ELR (cell line): ENCODE data around the gene ZNF888.
"Not testable (repeated sequence)": the region's sequence is repeated elsewhere in the genome, so short reads cannot be mapped to it uniquely, and the experiment has no call there.

Experiments used
- DNase-seq: peaks from one replicate; pipeline ENCODE4 v3.0.0-alpha.2; 2015; ENCODE audit warnings: low read depth

ZNF888 gene

DNA sequence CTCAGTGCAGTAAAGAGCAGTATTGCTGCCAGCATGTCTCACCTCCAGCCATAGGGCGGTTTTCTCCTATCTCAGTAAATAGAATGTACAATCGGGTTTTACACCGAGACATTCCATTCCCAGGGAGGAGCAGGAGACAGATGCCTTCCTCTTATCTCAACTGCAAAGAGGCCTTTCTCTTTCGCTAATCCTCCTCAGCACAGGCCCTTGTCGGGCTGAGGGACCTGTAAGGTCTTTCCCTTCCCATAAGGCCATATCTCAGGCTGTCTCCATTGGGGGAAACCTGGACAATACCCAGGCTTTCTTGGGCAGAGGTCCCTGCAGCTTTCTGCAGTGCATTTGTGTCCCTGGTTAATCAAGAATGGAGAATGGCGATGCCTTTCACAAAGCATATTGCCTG lies 50.2 kb downstream of the ZNF888 start:
- DNase-seq = not testable (repeated sequence)

GRCh38 chr19:52871466-52871865 lies 51.8 kb downstream of the ZNF888 start:
- no peak for DNase-seq

- DNase-seq = not testable (repeated sequence)
These were observed 55.2 kb downstream of the ZNF888 start for GRCh38 chr19:52868031-52868430.

DNA sequence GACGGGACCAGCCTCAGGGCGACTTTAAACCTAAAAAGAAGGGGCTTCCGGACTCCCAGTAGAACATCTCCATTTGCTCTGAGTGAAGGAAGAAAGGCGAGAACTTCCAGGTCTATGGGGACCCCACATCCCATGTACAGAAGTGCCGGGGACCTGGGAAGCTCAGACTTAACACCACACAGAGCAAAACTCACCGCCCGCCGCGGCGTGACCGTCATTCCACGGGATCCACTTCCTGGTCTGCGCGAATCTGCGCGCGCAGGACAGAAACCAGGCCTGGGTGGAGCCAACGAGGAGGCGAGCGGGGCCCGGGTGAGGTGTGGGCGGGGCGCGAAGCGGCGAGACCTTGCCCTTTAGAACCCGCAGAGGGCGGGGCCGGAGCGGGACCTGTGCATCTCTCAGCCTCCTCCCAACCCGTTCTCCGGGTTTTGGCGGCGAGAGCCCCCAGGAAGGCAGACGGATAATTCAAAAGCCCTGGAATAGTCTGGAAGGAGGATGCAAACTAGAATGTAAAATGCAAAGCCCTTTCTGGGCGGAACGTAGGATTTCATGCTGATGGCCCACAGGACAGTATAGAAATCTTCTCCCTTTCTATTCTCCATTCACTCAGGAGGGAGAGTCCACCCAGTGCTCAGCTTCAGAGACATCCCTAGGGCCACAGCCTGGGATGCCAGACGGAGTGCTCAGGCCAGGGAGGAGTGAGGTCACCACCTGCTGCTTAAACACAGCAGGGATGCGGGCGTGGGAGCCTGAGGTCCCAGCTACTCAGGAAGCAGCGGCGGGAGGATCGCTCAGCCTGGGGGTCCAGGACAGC lies 65.6 kb downstream of the ZNF888 start, which contains the start of gene ZNF468:
Gene ZNF468, minus strand, starts transcription at position 242 of the 814 bp plus-strand sequence. CDS start 3,347 bp downstream, outside the sequence.
- peak; percentile 58 for DNase-seq

DNA sequence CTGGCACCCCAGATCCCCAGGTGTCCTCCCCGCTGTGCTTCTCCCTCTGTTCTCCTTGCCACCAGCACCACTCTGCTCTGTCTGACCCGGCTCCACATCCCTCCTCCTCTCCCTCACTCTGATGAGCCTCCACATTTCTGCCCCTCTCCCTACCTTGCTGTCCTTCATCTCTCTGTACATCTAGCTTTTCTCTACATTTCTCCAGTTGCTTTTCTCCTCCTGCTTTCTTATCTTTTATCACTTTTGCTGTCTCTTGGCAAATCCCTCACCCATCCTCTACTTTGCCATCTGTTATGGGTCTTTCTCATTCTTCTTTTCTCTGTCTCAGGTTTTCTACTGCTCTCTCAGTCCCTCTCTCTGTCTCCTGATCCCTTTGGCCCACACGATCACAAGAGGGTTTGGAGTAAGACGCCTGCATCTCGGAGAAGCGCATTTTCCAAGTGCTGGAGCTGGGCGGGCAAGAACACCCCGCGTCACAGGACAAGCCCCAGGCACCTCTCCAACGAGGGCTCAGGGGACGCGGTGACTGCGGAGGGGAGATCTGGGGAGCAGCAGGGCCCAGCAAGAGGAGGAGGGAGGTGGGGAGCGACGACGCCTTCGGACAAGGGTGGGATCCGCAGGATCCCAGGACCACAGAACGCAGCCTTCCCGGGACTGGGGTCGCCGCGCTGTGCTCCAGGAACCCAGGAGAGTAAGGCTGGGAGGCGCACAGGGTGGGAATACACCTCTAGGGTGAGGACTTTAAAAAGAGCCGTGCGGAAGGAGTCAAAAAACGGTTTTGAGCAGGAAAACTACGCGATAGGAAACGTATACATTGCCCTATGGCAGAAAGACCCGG lies 66.5 kb downstream of the ZNF888 start:
- DNase-seq = peak; percentile 33
